IMR-90 (cell line): ENCODE results near the gene SCFD2. TPM values are rescaled to one million over a fixed set of nuclear protein-coding genes. Genes with fewer than 3 reads are reported as not detected.

Source experiments
- ATAC-seq: fragments of 200-7000 bp; cut with Tn5 transposase; 2 replicates; pipeline ENCODE4 v1.9.1; 2020; ENCODE audit warnings: low read depth, mild to moderate bottlenecking, moderate library complexity
- BruUV-seq: library from RNA; stranded (reverse); fragments of 400-500 nt; replicated peaks from 2 replicates; lab custom pipeline; 2021; lab: Mats Ljungman, UMichigan
- CTCF ChIA-PET: fragments of 300-600 bp; formaldehyde crosslinking; extraction: SDS; loops from one replicate; lab custom pipeline; 2021; ENCODE audit warnings: antibody characterized with exemption; lab: Yijun Ruan, JAX
- POLR2A ChIA-PET: fragments of 300-600 bp; sonication (Branson Sonifier 250); formaldehyde crosslinking; loops from one replicate; lab custom pipeline; 2022; ENCODE audit warnings: antibody characterized with exemption; ENCODE audit not compliant: unreplicated experiment; lab: Charles Lee
- DNase-seq: peaks from one replicate; pipeline ENCODE4 v3.0.0; 2013
- H2AFZ ChIP-seq: replicated peaks from 2 replicates; pipeline ENCODE3; 2013; ENCODE audit warnings: low read length, mild to moderate bottlenecking; ENCODE audit not compliant: poor library complexity
- H2AK5ac ChIP-seq: 2 replicates; pipeline ENCODE4 v1.6.1; 2013; ENCODE audit warnings: low read depth, low read length, inconsistent platforms
- H2AK9ac ChIP-seq: replicated peaks from 2 replicates; pipeline ENCODE3; 2013; ENCODE audit warnings: mild to moderate bottlenecking, low read depth, low read length, moderate library complexity; ENCODE audit not compliant: poor library complexity
- H2BK120ac ChIP-seq: 2 replicates; pipeline ENCODE4 v1.6.1; 2013; ENCODE audit warnings: low read depth, low read length, inconsistent platforms
- H2BK15ac ChIP-seq: 3 replicates; pipeline ENCODE4 v1.6.1; 2013; ENCODE audit warnings: low read depth, low read length, inconsistent platforms
- H2BK20ac ChIP-seq: 2 replicates; pipeline ENCODE4 v1.6.1; 2013; ENCODE audit warnings: low read depth, mild to moderate bottlenecking, inconsistent platforms, low read length, moderate library complexity
- H2BK5ac ChIP-seq: 2 replicates; pipeline ENCODE4 v1.6.1; 2013; ENCODE audit warnings: mild to moderate bottlenecking, low read depth, low read length, inconsistent platforms; ENCODE audit not compliant: poor library complexity, severe bottlenecking
- H3K14ac ChIP-seq: replicated peaks from 2 replicates; pipeline ENCODE4 v1.6.1; 2013; ENCODE audit warnings: low read depth, low read length, inconsistent platforms
- H3K18ac ChIP-seq: 2 replicates; pipeline ENCODE4 v1.6.1; 2013; ENCODE audit warnings: low read depth, low read length, control low read depth
- H3K23ac ChIP-seq: 2 replicates; pipeline ENCODE4 v1.6.1; 2013; ENCODE audit warnings: low read depth, low read length, inconsistent platforms
- H3K27ac ChIP-seq: 2 replicates; pipeline ENCODE4 v1.5.1; 2013; ENCODE audit warnings: mild to moderate bottlenecking, control low read depth, low read length; ENCODE audit not compliant: insufficient read depth
- H3K27me3 ChIP-seq: 2 replicates; pipeline ENCODE4 v1.6.1; 2013; ENCODE audit warnings: low read length; ENCODE audit not compliant: control insufficient read depth, insufficient read depth
- H3K36me3 ChIP-seq: 2 replicates; pipeline ENCODE4 v1.6.1; 2013; ENCODE audit warnings: low read length, mixed read lengths; ENCODE audit not compliant: control insufficient read depth, insufficient read depth
- H3K4ac ChIP-seq: 2 replicates; pipeline ENCODE4 v1.6.1; 2013; ENCODE audit warnings: low read depth, low read length, inconsistent platforms
- H3K4me1 ChIP-seq: 2 replicates; pipeline ENCODE4 v1.6.1; 2013; ENCODE audit warnings: low read length, mixed read lengths; ENCODE audit not compliant: control insufficient read depth, insufficient read depth
- H3K4me2 ChIP-seq: 2 replicates; pipeline ENCODE4 v1.6.1; 2013; ENCODE audit warnings: low read depth, mild to moderate bottlenecking, control low read depth, low read length, moderate library complexity
- H3K4me3 ChIP-seq: 2 replicates; pipeline ENCODE4 v1.5.1; 2013; ENCODE audit warnings: low read depth, mild to moderate bottlenecking, control low read depth, low read length, moderate library complexity; ENCODE audit not compliant: insufficient read depth
- H3K56ac ChIP-seq: 2 replicates; pipeline ENCODE4 v1.6.1; 2013; ENCODE audit warnings: low read length, inconsistent platforms; ENCODE audit not compliant: insufficient read depth; ENCODE audit errors: extremely low read depth
- H3K79me1 ChIP-seq, 2 experiments: 2 replicates each; pipeline ENCODE4 v1.6.1; 2013; ENCODE audit warnings: low read length in 2 of 2, inconsistent platforms in 1 of 2, low read depth in 1 of 2
- H3K9ac ChIP-seq: 2 replicates; pipeline ENCODE4 v1.6.1; 2013; ENCODE audit warnings: low read depth, low read length, control low read depth
- H3K9me1 ChIP-seq: 2 replicates; pipeline ENCODE4 v1.6.1; 2013; ENCODE audit warnings: low read length, inconsistent platforms; ENCODE audit not compliant: insufficient read depth
- H3K9me3 ChIP-seq: 2 replicates; pipeline ENCODE4 v1.6.1; 2013; ENCODE audit warnings: low read length; ENCODE audit not compliant: control insufficient read depth, insufficient read depth
- H4K20me1 ChIP-seq: 2 replicates; pipeline ENCODE4 v1.6.1; 2013; ENCODE audit warnings: low read length, inconsistent platforms; ENCODE audit not compliant: insufficient read depth
- H4K5ac ChIP-seq: 2 replicates; pipeline ENCODE4 v1.6.1; 2013; ENCODE audit warnings: mild to moderate bottlenecking, low read depth, low read length, control low read depth
- H4K8ac ChIP-seq, 2 experiments: 2 replicates each; pipeline ENCODE4 v1.6.1; 2013; ENCODE audit warnings: low read depth in 2 of 2, low read length in 2 of 2, control low read depth in 1 of 2, inconsistent platforms in 1 of 2
- H4K91ac ChIP-seq: 2 replicates; pipeline ENCODE4 v1.6.1; 2013; ENCODE audit warnings: low read depth, low read length, inconsistent platforms; ENCODE audit not compliant: insufficient read depth
- CEBPB ChIP-seq: IDR thresholded peaks from 2 replicates; pipeline ENCODE4 v1.6.1; 2012; ENCODE audit warnings: low read depth, low read length, improper control_type of control experiment
- MAFK ChIP-seq: IDR thresholded peaks from 2 replicates; pipeline ENCODE4 v1.6.1; 2012; ENCODE audit warnings: low read depth, low read length, improper control_type of control experiment
- RFX5 ChIP-seq: IDR thresholded peaks from 2 replicates; pipeline ENCODE4 v1.8.0; 2012; ENCODE audit warnings: low read depth, mild to moderate bottlenecking, low read length, moderate library complexity
- USF2 ChIP-seq: fragments of 150-350 bp; IDR thresholded peaks from 2 replicates; pipeline ENCODE4 v1.6.1; 2017; ENCODE audit warnings: mild to moderate bottlenecking, antibody characterized with exemption, low read length, low read depth
- WGBS, 2 experiments: methylation state at CpG; one replicate each; pipeline versions ENCODE4 v1.1.5 to v1.1.7; 2013; ENCODE audit warnings: missing lambda C conversion rate in 2 of 2; ENCODE audit not compliant: insufficient read length in 1 of 2; ENCODE audit errors: extremely low coverage in 2 of 2; 5-methylcytosine and 5-hydroxymethylcytosine counted together
- dilution Hi-C: fragments of 300-500 bp; cut with HindIII; formaldehyde crosslinking; loops from one replicate; pipeline ENCODE4 v1.14.3; 2018; ENCODE audit warnings: low sequenced_read_pairs; ENCODE audit not compliant: unreplicated experiment
- in situ Hi-C: fragments of 300-500 bp; cut with MboI; formaldehyde crosslinking; loops from 3 replicates; pipeline ENCODE4 v1.14.3; 2019; ENCODE audit warnings: low sequenced_read_pairs, inconsistent platforms, mixed read lengths
- intact Hi-C: fragments of 100-400 bp; cut with micrococcal nuclease; formaldehyde crosslinking; loops from 2 replicates; pipeline ENCODE4 v1.10.0; 2022
- polyA plus RNA-seq, 3 experiments: library from polyadenylated mRNA; depleted of rRNA; stranded (reverse); fragments of >200 nt; gene quantifications; 2 replicates each; pipeline ENCODE4 v1.2.3, GENCODE V29; 2012; ENCODE audit warnings: low replicate concordance in 1 of 3
- total RNA-seq: library from RNA; depleted of rRNA; stranded (reverse); fragments of >200 nt; gene quantifications from 2 replicates; pipeline ENCODE4 v1.2.3, GENCODE V29; 2012

The SCFD2 gene
- total and polyA plus RNA-seq, 2 of the 4 experiments (the other 2 are of a cell fraction) = 18.9 to 62.4 TPM

- Histone ChIP-seq H3K4me1 (peaks cover 17% of the 10 kb centered on the region), H3K79me1 (peaks cover 6 to 11% of the 10 kb centered on the region in 2 experiments; a peak in 2 of 4 replicates), H3K23ac (no peak overlapping the region), H4K5ac (no peak overlapping the region), H2BK15ac (no peak overlapping the region), H2BK5ac (no peak overlapping the region), H3K4ac (no peak overlapping the region), H2AFZ (no peak overlapping the region), H3K9me3 (no peaks in the 10 kb centered on the region), H4K8ac (no peak overlapping the region), H3K14ac (peak overlapping the region; percentile 24; the same call in 1 of the 2 replicates), H4K91ac (no peak overlapping the region), H3K4me2 (no peak overlapping the region), H3K27ac (no peak overlapping the region), H3K9me1 (no peaks in the 10 kb centered on the region), H3K9ac (no peak overlapping the region), H4K20me1 (no peaks in the 10 kb centered on the region), H2BK120ac (peak overlapping the region; percentile 22; the same call in 1 of the 2 replicates), H2BK20ac (no peak overlapping the region), H3K18ac (no peak overlapping the region; the same call in 1 of the 2 replicates), H3K4me3 (no peak overlapping the region), H3K36me3 (no peaks in the 10 kb centered on the region), H2AK9ac (no peak overlapping the region), H2AK5ac (no peak overlapping the region), H3K27me3 (no peaks in the 10 kb centered on the region), H3K56ac (no peak overlapping the region)
- TF ChIP-seq MAFK (no peak), USF2 (no peak), RFX5 (no peak), CEBPB (no peak)
- no TSS peak for BruUV-seq
- ChIA-PET POLR2A (no interaction called here), CTCF (interaction anchor here (0.6 kb wide), 1 partner anchor 31 kb away, joined by 4 read pairs; no protein-coding TSS in a partner anchor)
- WGBS, 2 experiments = no CpG with 5 or more reads among the region's 2 CpGs
- in situ Hi-C loops (loop anchor here (10.0 to 25.0 kb wide), 3 partner anchors 173 to 1040 kb away; partner anchors contain the start of genes CHIC2 and FIP1L1), intact Hi-C loops (no loop called here), dilution Hi-C loops (no loop called here)
- ATAC-seq = no peak
- DNase-seq = no peak
Observed at GRCh38 chr4:53021754-53022512, 343.9 kb downstream of the SCFD2 start.
